SK-N-SH treated with all-trans-retinoic acid at 6 μM for 48 hours (cell line): ENCODE results near the gene PRKCI.
A peak's percentile ranks its signal among the peaks of the same experiment; 100 is the strongest.

Experiments used
- ATAC-seq: fragments of 200-7000 bp; cut with Tn5 transposase; 3 replicates; pipeline ENCODE4 v1.9.1; 2020; ENCODE audit warnings: mild to moderate bottlenecking, moderate library complexity
- ARNTL ChIP-seq: fragments of 450-650 bp; formaldehyde crosslinking; IDR thresholded peaks from 2 replicates; pipeline ENCODE4 v1.5.0; 2020; ENCODE audit warnings: low read depth, mild to moderate bottlenecking, moderate library complexity, borderline replicate concordance
- CREB5 ChIP-seq: fragments of 250-450 bp; sonication (Bioruptor Pico); IDR thresholded peaks from 2 replicates; pipeline ENCODE4 v1.5.1; 2020; ENCODE audit warnings: low read depth, mild to moderate bottlenecking, moderate library complexity
- CSRNP3 ChIP-seq: fragments of 250-450 bp; sonication (Bioruptor Pico); IDR thresholded peaks from 2 replicates; pipeline ENCODE4 v1.5.1; 2021; ENCODE audit warnings: mild to moderate bottlenecking, moderate library complexity
- ESRRG ChIP-seq: fragments of 250-450 bp; sonication (Bioruptor Pico); IDR thresholded peaks from 2 replicates; pipeline ENCODE4 v1.6.1; 2021; ENCODE audit warnings: mild to moderate bottlenecking
- GLIS3 ChIP-seq: fragments of 250-450 bp; sonication (Bioruptor Pico); IDR thresholded peaks from 2 replicates; pipeline ENCODE4 v1.5.0; 2020; ENCODE audit warnings: mild to moderate bottlenecking, moderate library complexity
- ISL1 ChIP-seq: fragments of 250-450 bp; sonication (Bioruptor Pico); IDR thresholded peaks from 2 replicates; pipeline ENCODE4 v2.1.2; 2022; ENCODE audit warnings: mild to moderate bottlenecking, moderate library complexity
- OSR1 ChIP-seq: fragments of 250-450 bp; sonication (Bioruptor Pico); IDR thresholded peaks from 2 replicates; pipeline ENCODE4 v1.8.0; 2022; ENCODE audit warnings: moderate library complexity, mild to moderate bottlenecking, inconsistent platforms
- PATZ1 ChIP-seq: fragments of 250-450 bp; sonication (Bioruptor Pico); IDR thresholded peaks from 2 replicates; pipeline ENCODE4 v1.8.0; 2020; ENCODE audit warnings: mild to moderate bottlenecking, moderate library complexity, borderline replicate concordance
- POU6F1 ChIP-seq: fragments of 250-450 bp; sonication (Bioruptor Pico); IDR thresholded peaks from 2 replicates; pipeline ENCODE4 v1.8.0; 2021; ENCODE audit warnings: low read depth, mild to moderate bottlenecking, moderate library complexity, borderline replicate concordance
- PPARA ChIP-seq: fragments of 250-450 bp; sonication (Bioruptor Pico); IDR thresholded peaks from 2 replicates; pipeline ENCODE4 v1.5.0; 2020; ENCODE audit warnings: mild to moderate bottlenecking, borderline replicate concordance
- RARB ChIP-seq: fragments of 250-450 bp; sonication (Bioruptor Pico); IDR thresholded peaks from 2 replicates; pipeline ENCODE4 v1.8.0; 2021; ENCODE audit warnings: mild to moderate bottlenecking, moderate library complexity
- SNAI2 ChIP-seq: fragments of 250-450 bp; sonication (Bioruptor Pico); IDR thresholded peaks from 2 replicates; pipeline ENCODE4 v1.5.0; 2020; ENCODE audit warnings: mild to moderate bottlenecking, moderate library complexity
- TCF4 ChIP-seq: fragments of 250-450 bp; sonication (Bioruptor Pico); IDR thresholded peaks from 2 replicates; pipeline ENCODE4 v1.8.0; 2021; ENCODE audit warnings: mild to moderate bottlenecking, moderate library complexity, borderline replicate concordance
- TOX ChIP-seq: fragments of 250-450 bp; sonication (Bioruptor Pico); IDR thresholded peaks from 2 replicates; pipeline ENCODE4 v1.8.0; 2021; ENCODE audit warnings: mild to moderate bottlenecking, moderate library complexity, borderline replicate concordance
- TSHZ2 ChIP-seq: fragments of 250-450 bp; sonication (Bioruptor Pico); IDR thresholded peaks from 2 replicates; pipeline ENCODE4 v1.5.0; 2020; ENCODE audit warnings: mild to moderate bottlenecking, moderate library complexity
- ZC3H10 ChIP-seq: fragments of 250-450 bp; sonication (Bioruptor Pico); IDR thresholded peaks from 2 replicates; pipeline ENCODE4 v1.5.1; 2021; ENCODE audit warnings: mild to moderate bottlenecking, moderate library complexity
- ZFP3 ChIP-seq: fragments of 250-450 bp; sonication (Bioruptor Pico); IDR thresholded peaks from 2 replicates; pipeline ENCODE4 v1.5.0; 2020; ENCODE audit warnings: mild to moderate bottlenecking, moderate library complexity
- ZFP30 ChIP-seq: fragments of 450-650 bp; formaldehyde crosslinking; IDR thresholded peaks from 2 replicates; pipeline ENCODE4 v1.5.0; 2022; ENCODE audit warnings: mild to moderate bottlenecking, moderate library complexity
- ZNF70 ChIP-seq: fragments of 450-650 bp; formaldehyde crosslinking; IDR thresholded peaks from 2 replicates; pipeline ENCODE4 v1.5.0; 2020; ENCODE audit warnings: mild to moderate bottlenecking, moderate library complexity
- ZNF8 ChIP-seq: fragments of 450-650 bp; formaldehyde crosslinking; IDR thresholded peaks from 2 replicates; pipeline ENCODE4 v1.5.0; 2020; ENCODE audit warnings: mild to moderate bottlenecking, moderate library complexity

The PRKCI gene

GRCh38 chr3:170220871-170221270, 1.4 kb upstream of the PRKCI start:
- ATAC-seq: no peak
- TF ChIP-seq ZFP3 (CRISPR knock-in tag): no peak
- no peak for TF ChIP-seq ARNTL (CRISPR knock-in tag)
- TF ChIP-seq ESRRG (CRISPR knock-in tag): no peak
- no peak for TF ChIP-seq PPARA (CRISPR knock-in tag)
- no peak for TF ChIP-seq TOX (CRISPR knock-in tag)
- no peak for TF ChIP-seq GLIS3
- no peak for TF ChIP-seq CSRNP3 (CRISPR knock-in tag)
- TF ChIP-seq ZC3H10 (CRISPR knock-in tag): no peak
- no peak for TF ChIP-seq ZNF70
- no peak for TF ChIP-seq CREB5
- no peak for TF ChIP-seq PATZ1 (CRISPR knock-in tag)
- no peak for TF ChIP-seq ZFP30
- TF ChIP-seq ZNF8 (CRISPR knock-in tag): no peak
- TF ChIP-seq ISL1 (CRISPR knock-in tag): no peak
- no peak for TF ChIP-seq TCF4 (CRISPR knock-in tag)
- no peak for TF ChIP-seq OSR1 (CRISPR knock-in tag)
- no peak for TF ChIP-seq TSHZ2 (CRISPR knock-in tag)
- no peak for TF ChIP-seq RARB (CRISPR knock-in tag)

GRCh38 chr3:170222647-170223541, 670 bp downstream of the PRKCI start:
- peak; percentile 44 for ATAC-seq
- TF ChIP-seq ZNF70 (no peak), ARNTL (CRISPR knock-in tag) (no peak), TOX (CRISPR knock-in tag) (no peak), POU6F1 (CRISPR knock-in tag) (no peak), PATZ1 (CRISPR knock-in tag) (no peak), ZFP30 (no peak), CREB5 (no peak), ZNF8 (CRISPR knock-in tag) (no peak), PPARA (CRISPR knock-in tag) (no peak), SNAI2 (no peak), GLIS3 (no peak), ZC3H10 (CRISPR knock-in tag) (no peak), CSRNP3 (CRISPR knock-in tag) (no peak)
